PFSK-1 (cell line): ENCODE results near the gene FBN3.

Experiments used
- FOXP2 ChIP-seq: optimal IDR thresholded peaks from 2 replicates; pipeline ENCODE3; 2011; ENCODE audit warnings: borderline replicate concordance, control low read depth, inconsistent platforms; ENCODE audit not compliant: insufficient read depth; ENCODE audit errors: extremely low read length, extremely low read depth
- POLR2AphosphoS5 ChIP-seq: IDR thresholded peaks from 2 replicates; pipeline ENCODE4 v1.6.1; 2012; ENCODE audit warnings: low read depth, mild to moderate bottlenecking, control low read depth, low read length, moderate library complexity
- SIN3A ChIP-seq: IDR thresholded peaks from 2 replicates; pipeline ENCODE4 v1.6.1; 2012; ENCODE audit warnings: mild to moderate bottlenecking, low read length, moderate library complexity, borderline replicate concordance; ENCODE audit not compliant: insufficient read depth
- TAF1 ChIP-seq: IDR thresholded peaks from 2 replicates; pipeline ENCODE4 v1.6.1; 2012; ENCODE audit warnings: low read length, control low read depth, borderline replicate concordance; ENCODE audit not compliant: insufficient read depth
- TF ChIP-seq, protein P1 (sequence below), 2 experiments: IDR thresholded peaks; 2 replicates each; pipeline versions ENCODE4 v1.6.1 to v1.8.0; 2011 to 2012; ENCODE audit warnings: low read depth in 2 of 2, low read length in 2 of 2, control low read depth in 1 of 2, inconsistent platforms in 1 of 2, mild to moderate bottlenecking in 1 of 2, moderate library complexity in 1 of 2; ENCODE audit not compliant: insufficient read depth in 1 of 2

FBN3 gene

DNA sequence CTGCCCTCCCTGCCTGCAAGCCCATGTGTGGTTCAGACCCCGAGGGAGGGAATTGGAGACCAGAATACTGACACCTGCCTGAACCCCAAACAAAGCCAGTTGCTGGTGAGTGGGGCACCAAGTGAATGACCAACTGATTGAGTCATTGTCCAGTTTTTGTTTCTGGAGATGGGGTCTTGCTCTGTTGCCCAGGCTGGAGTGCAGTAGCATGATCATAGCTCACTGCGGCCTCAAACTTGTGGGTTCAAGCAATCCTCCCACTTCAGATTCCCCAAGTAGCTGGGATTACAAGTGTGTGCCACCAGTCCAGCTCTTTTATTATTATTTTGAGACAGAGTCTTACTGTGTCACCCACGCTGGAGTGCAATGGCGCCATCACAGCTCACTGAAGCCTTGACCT, 92.9 kb downstream of the FBN3 start:
- no peak for TF ChIP-seq SIN3A

DNA sequence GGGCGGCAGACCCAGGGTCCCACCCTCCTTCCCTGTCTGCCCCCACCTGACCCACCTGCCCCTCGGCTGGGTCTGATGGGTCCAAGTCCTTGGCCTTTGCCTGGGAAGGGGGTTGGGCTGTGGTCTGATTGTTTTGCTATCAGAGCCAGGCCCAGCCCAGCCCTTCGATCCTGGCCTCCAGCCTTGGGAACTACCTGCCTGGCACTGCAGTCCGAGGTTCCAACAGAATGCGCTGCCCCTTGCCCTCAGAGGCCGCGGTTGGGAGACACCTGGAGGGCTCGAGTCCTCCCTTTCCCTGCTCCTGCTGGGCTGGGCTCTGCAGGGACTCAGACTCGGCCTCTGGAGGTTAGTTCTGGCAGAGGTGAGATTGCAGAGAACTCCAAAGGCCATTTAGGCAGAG, 95.2 kb downstream of the FBN3 start:
- TF ChIP-seq POLR2AphosphoS5 = no peak
- TF ChIP-seq SIN3A = no peak
- no peak for TF ChIP-seq FOXP2

DNA sequence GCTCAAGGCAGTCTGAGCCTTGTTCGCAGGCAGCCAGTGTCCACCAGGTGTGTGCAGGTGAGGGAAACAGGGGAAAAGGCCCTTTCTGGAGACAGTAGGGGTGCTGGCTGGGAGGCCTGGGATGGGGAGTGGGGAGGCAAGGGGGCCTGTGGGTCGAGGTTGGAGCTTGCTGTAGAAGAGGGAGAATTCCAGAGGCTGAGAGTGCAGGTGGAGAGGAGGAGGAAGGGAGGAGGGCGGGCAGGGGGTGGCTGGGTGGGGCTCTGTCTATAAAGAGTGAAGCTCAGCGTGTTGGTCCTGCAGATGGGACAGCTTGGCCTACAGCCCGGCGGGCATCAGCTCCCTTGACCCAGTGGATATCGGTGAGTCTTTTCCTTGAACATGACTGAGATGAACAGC, 96.9 kb downstream of the FBN3 start, which contains the start of gene CCL25:
TSS of gene CCL25 (plus strand) at position 297 of the 396 bp plus-strand sequence. CDS start 290 bp downstream, outside the sequence.
- TF ChIP-seq FOXP2 (no peak), SIN3A (no peak), POLR2AphosphoS5 (no peak), TAF1 (no peak)
- TF ChIP-seq, protein P1, sequence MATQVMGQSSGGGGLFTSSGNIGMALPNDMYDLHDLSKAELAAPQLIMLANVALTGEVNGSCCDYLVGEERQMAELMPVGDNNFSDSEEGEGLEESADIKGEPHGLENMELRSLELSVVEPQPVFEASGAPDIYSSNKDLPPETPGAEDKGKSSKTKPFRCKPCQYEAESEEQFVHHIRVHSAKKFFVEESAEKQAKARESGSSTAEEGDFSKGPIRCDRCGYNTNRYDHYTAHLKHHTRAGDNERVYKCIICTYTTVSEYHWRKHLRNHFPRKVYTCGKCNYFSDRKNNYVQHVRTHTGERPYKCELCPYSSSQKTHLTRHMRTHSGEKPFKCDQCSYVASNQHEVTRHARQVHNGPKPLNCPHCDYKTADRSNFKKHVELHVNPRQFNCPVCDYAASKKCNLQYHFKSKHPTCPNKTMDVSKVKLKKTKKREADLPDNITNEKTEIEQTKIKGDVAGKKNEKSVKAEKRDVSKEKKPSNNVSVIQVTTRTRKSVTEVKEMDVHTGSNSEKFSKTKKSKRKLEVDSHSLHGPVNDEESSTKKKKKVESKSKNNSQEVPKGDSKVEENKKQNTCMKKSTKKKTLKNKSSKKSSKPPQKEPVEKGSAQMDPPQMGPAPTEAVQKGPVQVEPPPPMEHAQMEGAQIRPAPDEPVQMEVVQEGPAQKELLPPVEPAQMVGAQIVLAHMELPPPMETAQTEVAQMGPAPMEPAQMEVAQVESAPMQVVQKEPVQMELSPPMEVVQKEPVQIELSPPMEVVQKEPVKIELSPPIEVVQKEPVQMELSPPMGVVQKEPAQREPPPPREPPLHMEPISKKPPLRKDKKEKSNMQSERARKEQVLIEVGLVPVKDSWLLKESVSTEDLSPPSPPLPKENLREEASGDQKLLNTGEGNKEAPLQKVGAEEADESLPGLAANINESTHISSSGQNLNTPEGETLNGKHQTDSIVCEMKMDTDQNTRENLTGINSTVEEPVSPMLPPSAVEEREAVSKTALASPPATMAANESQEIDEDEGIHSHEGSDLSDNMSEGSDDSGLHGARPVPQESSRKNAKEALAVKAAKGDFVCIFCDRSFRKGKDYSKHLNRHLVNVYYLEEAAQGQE (IDR thresholded peaks at IDR 0.05; ENCODE audit: insufficient read depth in 1 of 2, low read depth in 2 of 2, low read length in 2 of 2) = no peak

DNA sequence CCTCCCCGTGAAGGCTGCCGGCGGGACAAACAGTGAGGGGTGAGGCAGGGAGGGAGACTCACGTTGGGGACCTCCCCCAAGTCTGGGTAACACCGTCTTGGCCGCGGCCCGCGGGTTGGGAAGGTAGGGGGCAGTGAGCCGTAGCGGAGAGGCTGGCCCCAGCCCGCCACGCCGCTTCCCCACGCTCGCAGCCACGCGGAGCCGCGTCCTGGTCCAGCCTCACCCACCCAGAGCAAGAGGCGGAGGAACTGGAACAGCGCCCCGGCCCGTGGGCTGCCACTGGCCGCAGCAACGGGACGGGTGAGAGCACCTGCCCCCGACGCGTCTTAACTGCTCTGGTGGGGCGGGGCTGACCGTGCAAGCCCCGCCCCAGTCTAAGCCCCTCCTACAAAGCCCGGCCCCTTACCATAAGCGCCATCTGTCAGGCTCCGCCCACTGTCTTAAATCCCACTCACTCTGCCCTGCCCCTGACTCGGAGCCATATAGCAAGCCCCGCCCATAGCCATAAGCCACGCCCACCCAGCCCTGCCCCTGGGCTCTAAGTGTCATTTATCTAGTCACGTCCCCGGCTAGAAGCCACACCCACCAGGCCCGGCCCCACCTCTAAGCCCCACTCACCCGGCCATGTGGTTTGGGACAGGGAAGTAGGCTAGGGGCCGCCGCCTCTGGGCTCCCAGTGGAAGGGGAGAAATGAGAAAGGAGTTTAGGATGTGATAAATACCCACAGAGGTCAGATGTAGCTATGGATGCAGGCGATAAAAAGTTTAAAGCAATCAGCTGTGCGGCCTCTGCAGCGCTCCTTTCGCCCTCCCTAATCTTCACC, 98.9 kb downstream of the FBN3 start:
- no peak for TF ChIP-seq TAF1
- no peak for TF ChIP-seq SIN3A
- no peak for TF ChIP-seq POLR2AphosphoS5
- TF ChIP-seq, protein P1 (IDR thresholded peaks at IDR 0.05; ENCODE audit: insufficient read depth in 1 of 2, low read depth in 2 of 2, low read length in 2 of 2) = no peak
- no peak for TF ChIP-seq FOXP2

DNA sequence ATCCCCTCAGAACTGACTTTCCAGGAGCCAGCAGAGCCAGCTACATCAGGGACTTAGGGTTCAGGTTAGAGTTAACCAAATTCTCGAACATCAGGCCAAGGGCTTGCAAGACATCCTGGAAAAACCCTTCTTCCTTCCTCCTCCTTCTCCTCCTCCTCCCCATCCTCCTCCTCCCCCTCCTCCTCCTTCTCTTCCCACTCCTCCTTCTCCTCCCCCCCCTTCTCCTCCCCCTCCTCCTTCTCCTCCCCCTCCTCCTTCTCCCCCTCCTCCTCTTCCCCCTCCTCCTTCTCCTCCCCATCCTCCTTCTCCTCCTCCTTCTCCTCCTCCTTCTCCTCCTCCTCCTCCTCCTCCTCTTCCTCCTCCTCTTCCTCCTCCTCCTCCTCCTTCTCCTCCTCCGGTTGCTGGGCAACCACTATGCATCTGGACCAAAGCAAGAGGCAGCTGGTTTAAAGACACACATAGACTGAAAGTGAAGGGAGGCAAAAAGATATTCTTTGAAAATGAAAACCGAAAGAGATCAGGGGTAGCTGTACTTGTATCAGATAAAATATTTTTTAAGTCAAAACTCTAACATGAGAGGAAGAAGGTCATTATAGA, 102.7 kb downstream of the FBN3 start:
- TF ChIP-seq POLR2AphosphoS5 (no peak), TAF1 (no peak), SIN3A (no peak), FOXP2 (no peak)
- TF ChIP-seq, protein P1 (IDR thresholded peaks at IDR 0.05; ENCODE audit: insufficient read depth in 1 of 2, low read depth in 2 of 2, low read length in 2 of 2) = no peak

DNA sequence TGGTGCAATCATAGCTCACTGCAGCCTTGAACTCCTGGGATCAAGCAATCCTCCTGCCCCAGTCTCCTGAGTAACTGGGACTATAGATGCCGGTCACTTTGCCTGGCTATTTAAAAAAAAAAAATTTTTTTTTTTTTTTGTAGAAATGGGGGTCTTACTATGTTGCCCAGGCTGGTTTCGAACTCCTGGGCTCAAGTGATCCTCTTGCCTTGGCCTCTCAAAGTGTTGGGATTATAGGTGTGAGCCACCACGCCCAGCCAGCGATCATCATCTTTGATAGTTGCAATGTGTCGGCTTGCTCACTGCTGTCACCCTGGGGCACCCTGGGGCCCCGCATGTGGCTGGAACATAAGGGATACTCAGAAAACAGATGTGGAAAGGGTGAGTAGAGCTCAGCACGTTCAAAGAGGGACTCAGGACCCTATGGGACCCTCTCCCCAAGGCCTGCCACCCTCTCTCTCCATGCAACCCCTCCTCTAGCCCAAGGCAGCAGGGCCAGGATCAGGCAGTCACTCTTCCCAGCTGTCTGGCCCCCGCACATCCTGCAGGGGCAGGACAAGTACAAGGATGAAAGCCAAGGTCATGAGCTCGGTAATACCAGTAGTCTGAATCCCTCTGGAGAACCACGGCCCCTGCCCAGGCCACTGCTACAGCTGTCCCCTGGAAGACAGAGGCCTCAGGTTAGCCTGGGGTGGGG, 103.4 kb downstream of the FBN3 start:
- TF ChIP-seq POLR2AphosphoS5 (no peak), SIN3A (no peak), TAF1 (no peak)
- TF ChIP-seq, protein P1 (IDR thresholded peaks at IDR 0.05; ENCODE audit: insufficient read depth in 1 of 2, low read depth in 2 of 2, low read length in 2 of 2) = no peak
